WERI-Rb-1 (cell line): ENCODE data around the gene DGKB.

Experiments
- DNase-seq: peaks from one replicate; pipeline ENCODE4 v3.0.0-alpha.2; 2020
- H3K27ac ChIP-seq: fragments of 250-450 bp; sonication (Bioruptor Pico); 2 replicates; pipeline ENCODE4 v1.5.1; 2020; ENCODE audit warnings: mild to moderate bottlenecking, moderate library complexity
- H3K27me3 ChIP-seq: fragments of 250-450 bp; sonication (Bioruptor Pico); 2 replicates; pipeline ENCODE4 v1.5.1; 2021; ENCODE audit warnings: mild to moderate bottlenecking, low read depth, moderate library complexity; ENCODE audit not compliant: insufficient read depth, severe bottlenecking
- H3K36me3 ChIP-seq: fragments of 250-450 bp; sonication (Bioruptor Pico); 2 replicates; pipeline ENCODE4 v1.5.1; 2020; ENCODE audit warnings: mild to moderate bottlenecking, moderate library complexity
- H3K4me3 ChIP-seq: 2 replicates; pipeline ENCODE4 v1.5.1; 2011; ENCODE audit warnings: low read depth, mild to moderate bottlenecking, control low read depth, low read length
- H3K9me3 ChIP-seq: fragments of 250-450 bp; sonication (Bioruptor Pico); 2 replicates; pipeline ENCODE4 v1.5.1; 2021; ENCODE audit warnings: mild to moderate bottlenecking, moderate library complexity; ENCODE audit not compliant: severe bottlenecking
- CTCF ChIP-seq: IDR thresholded peaks from 2 replicates; pipeline ENCODE4 v1.5.1; 2011; ENCODE audit warnings: low read depth, mild to moderate bottlenecking, control low read depth, inconsistent platforms, low read length

DGKB gene

GRCh38 chr7:14754631-14755030, 147.9 kb downstream of the DGKB start:
- H3K4me3 ChIP-seq, result no peak overlapping the region
- no peak for TF ChIP-seq CTCF
- H3K9me3 ChIP-seq, result no peaks in the 10 kb centered on the region
- H3K36me3 ChIP-seq, result no peaks in the 10 kb centered on the region
- H3K27ac ChIP-seq, result no peak overlapping the region
- no peak for DNase-seq
- no peaks in the 10 kb centered on the region for H3K27me3 ChIP-seq

- DNase-seq, result no peak
- TF ChIP-seq CTCF, result no peak
- no peak overlapping the region for H3K4me3 ChIP-seq
- no peaks in the 10 kb centered on the region for H3K27me3 ChIP-seq
- no peaks in the 10 kb centered on the region for H3K9me3 ChIP-seq
- H3K27ac ChIP-seq, result no peak overlapping the region
- no peaks in the 10 kb centered on the region for H3K36me3 ChIP-seq
Observed at GRCh38 chr7:14752301-14752700, 150.2 kb downstream of the DGKB start.

GRCh38 chr7:14751461-14751860, 151.1 kb downstream of the DGKB start:
- no peaks in the 10 kb centered on the region for H3K36me3 ChIP-seq
- H3K4me3 ChIP-seq, result no peak overlapping the region
- DNase-seq, result no peak
- H3K27ac ChIP-seq, result no peak overlapping the region
- no peaks in the 10 kb centered on the region for H3K9me3 ChIP-seq
- no peaks in the 10 kb centered on the region for H3K27me3 ChIP-seq
- no peak for TF ChIP-seq CTCF

- DNase-seq, result no peak
- no peak overlapping the region for H3K27ac ChIP-seq
- TF ChIP-seq CTCF, result no peak
Observed at GRCh38 chr7:14748461-14748860, 154.1 kb downstream of the DGKB start.

GRCh38 chr7:14747701-14748100, 154.8 kb downstream of the DGKB start:
- H3K27ac ChIP-seq, result no peak overlapping the region
- H3K9me3 ChIP-seq, result peaks cover 10% of the 10 kb centered on the region
- H3K4me3 ChIP-seq, result no peak overlapping the region
- no peak for DNase-seq
- no peaks in the 10 kb centered on the region for H3K36me3 ChIP-seq
- no peak for TF ChIP-seq CTCF
- H3K27me3 ChIP-seq, result no peaks in the 10 kb centered on the region

More at GRCh38 chr7:14748461-14748860, 154.1 kb downstream of the DGKB start:
- H3K4me3 ChIP-seq, result no peak overlapping the region
- no peaks in the 10 kb centered on the region for H3K27me3 ChIP-seq
- H3K9me3 ChIP-seq, result peaks cover 5% of the 10 kb centered on the region
- H3K36me3 ChIP-seq, result no peaks in the 10 kb centered on the region

- H3K36me3 ChIP-seq, result no peaks in the 10 kb centered on the region
- no peaks in the 10 kb centered on the region for H3K27me3 ChIP-seq
- H3K27ac ChIP-seq, result no peak overlapping the region
- no peak for DNase-seq
- peaks cover 13% of the 10 kb centered on the region for H3K9me3 ChIP-seq
- H3K4me3 ChIP-seq, result no peak overlapping the region
- no peak for TF ChIP-seq CTCF
Observed at GRCh38 chr7:14745076-14745475, 157.5 kb downstream of the DGKB start.
